HFF-Myc (cell line): Measurements from ENCODE around the gene TMEM50B.

Experiments used
- DNase-seq: peaks from one replicate; pipeline ENCODE4 v3.0.0-alpha.2; 2011; ENCODE audit warnings: low read depth; ENCODE audit errors: extremely low read depth
- H3K4me3 ChIP-seq: replicated peaks from 2 replicates; pipeline ENCODE4 v1.5.1; 2011; ENCODE audit warnings: low read depth, mild to moderate bottlenecking, control low read depth, low read length
- TF ChIP-seq, protein P1 (sequence below): IDR thresholded peaks from 2 replicates; pipeline ENCODE4 v1.5.1; 2012; ENCODE audit warnings: mild to moderate bottlenecking, low read depth, low read length, control low read depth; ENCODE audit errors: missing control alignments

TMEM50B gene

DNA sequence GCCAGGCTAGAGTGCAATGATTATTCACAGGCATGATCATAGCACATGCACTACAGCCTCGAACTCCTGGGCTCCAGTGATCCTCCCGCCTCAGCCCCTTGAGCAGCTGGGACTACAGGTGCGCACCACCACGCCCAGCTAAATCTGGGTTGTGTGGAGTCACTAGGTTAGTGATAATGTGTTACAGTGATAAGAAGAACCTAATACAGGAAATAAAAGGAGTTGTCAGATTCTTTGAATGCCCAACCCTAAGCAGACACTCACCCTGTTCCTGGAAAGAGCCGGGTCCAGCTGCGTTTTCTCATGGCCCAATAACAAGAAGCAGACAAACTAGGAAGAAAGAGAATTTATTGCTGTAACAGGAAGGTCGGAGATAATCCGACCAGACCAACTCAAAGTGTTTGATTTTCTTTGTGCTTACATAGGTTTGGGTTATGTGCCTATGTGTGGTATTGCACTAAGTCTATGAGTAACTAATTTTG, 67.8 kb downstream of the TMEM50B start:
- no peak overlapping the region for H3K4me3 ChIP-seq
- TF ChIP-seq, protein P1, sequence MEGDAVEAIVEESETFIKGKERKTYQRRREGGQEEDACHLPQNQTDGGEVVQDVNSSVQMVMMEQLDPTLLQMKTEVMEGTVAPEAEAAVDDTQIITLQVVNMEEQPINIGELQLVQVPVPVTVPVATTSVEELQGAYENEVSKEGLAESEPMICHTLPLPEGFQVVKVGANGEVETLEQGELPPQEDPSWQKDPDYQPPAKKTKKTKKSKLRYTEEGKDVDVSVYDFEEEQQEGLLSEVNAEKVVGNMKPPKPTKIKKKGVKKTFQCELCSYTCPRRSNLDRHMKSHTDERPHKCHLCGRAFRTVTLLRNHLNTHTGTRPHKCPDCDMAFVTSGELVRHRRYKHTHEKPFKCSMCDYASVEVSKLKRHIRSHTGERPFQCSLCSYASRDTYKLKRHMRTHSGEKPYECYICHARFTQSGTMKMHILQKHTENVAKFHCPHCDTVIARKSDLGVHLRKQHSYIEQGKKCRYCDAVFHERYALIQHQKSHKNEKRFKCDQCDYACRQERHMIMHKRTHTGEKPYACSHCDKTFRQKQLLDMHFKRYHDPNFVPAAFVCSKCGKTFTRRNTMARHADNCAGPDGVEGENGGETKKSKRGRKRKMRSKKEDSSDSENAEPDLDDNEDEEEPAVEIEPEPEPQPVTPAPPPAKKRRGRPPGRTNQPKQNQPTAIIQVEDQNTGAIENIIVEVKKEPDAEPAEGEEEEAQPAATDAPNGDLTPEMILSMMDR: no peak
- no peak for DNase-seq

DNA sequence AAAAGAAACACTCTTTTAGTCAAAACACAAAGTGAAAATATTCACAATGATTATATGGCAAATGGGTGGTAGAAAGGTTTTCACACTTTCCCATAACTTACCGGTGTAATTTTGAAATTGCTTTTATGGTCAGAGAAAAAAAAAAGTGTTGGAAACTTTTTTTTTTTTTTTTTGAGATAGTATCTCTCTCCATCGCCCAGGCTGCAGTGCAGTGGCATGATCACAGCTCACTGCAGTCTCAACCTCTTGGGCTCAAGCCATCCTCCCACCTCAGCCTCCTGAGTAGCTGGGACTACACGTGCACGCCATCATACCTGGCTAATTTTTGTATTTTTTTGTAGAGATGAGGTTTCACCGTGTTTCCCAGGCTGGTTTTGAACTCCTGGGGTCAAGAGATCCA, 73.3 kb downstream of the TMEM50B start:
- no peak for DNase-seq
- no peak overlapping the region for H3K4me3 ChIP-seq
- TF ChIP-seq, protein P1: no peak

DNA sequence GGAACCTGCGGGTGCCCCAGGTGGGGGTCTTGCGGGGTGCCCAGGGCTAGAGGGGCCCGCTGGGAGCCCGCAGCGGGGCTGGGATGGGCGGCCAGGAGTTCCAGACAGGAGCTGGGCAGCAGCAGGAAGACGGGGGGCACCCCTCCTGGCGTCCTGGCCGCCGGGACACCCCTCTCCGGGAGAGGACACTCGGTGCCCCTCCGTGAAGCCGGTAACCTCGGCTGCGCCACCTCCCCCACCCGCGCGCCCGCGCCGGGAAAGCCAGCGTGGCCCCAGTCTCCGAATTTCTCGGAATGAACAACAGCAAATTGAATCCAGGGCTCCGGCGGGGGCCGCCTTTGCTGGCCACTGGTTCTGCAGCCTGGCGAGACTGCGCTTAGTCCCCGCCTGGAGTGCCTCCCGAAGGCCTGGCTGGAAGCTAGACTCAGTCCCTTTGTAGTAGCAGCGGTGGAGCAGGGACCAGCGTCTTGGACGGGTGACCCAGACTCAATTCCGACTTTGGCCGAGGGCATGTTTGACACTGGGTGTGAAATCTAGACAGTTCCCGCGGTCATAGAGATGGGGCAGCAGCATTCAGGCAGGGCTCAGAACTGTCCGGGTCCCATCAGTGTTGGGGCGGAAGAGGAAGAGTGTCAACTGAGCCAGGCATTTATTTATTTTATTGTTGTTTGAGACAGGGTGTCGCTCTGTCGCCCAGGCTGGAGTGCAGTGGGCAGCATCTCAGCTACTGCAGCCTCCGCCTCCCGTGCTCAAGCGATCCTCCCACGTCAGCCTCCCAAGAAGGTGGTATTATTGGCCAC, 75.8 kb downstream of the TMEM50B start:
- H3K4me3 ChIP-seq: peak overlapping the region; percentile 69
- TF ChIP-seq, protein P1: no peak
- no peak for DNase-seq

DNA sequence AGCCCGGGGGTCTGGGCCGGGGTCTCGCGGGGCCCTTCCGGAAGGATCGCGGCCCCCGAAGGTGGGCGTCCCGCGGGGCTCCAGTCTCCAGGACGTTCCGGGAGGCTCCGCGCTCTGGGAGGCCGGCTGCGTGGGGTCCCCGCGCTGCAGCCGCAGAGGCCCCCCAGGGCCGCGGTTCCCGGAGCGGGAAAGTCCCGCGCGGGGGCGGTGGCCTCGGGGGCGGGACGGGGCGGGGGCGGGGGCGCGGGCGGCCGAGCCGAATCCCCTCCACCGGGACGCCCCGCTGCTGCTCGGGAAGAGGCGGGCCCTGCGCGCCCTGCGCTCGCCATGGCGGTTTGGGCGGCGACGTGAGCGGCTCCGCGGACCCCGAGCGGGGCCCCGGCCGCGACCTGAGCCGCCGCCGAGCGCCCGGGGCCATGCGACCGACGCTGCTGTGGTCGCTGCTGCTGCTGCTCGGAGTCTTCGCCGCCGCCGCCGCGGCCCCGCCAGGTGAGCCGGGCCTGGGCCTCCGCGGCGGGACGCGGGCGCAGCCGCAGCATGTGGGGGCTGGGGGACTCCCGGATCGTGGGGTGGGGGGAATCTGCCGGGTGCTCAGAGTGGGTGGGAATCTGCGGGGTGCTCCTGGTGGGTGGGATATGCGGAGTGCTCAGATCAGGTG, 76.5 kb downstream of the TMEM50B start, which contains the start of gene IFNGR2:
Gene IFNGR2 (plus strand): TSS at position 286 of the 658 bp plus-strand sequence. CDS start 131 bp downstream, at position 417.
- peak within 1 kb of the TSS; percentile 69 for H3K4me3 ChIP-seq
- TF ChIP-seq, protein P1: no peak
- no peak for DNase-seq

DNA sequence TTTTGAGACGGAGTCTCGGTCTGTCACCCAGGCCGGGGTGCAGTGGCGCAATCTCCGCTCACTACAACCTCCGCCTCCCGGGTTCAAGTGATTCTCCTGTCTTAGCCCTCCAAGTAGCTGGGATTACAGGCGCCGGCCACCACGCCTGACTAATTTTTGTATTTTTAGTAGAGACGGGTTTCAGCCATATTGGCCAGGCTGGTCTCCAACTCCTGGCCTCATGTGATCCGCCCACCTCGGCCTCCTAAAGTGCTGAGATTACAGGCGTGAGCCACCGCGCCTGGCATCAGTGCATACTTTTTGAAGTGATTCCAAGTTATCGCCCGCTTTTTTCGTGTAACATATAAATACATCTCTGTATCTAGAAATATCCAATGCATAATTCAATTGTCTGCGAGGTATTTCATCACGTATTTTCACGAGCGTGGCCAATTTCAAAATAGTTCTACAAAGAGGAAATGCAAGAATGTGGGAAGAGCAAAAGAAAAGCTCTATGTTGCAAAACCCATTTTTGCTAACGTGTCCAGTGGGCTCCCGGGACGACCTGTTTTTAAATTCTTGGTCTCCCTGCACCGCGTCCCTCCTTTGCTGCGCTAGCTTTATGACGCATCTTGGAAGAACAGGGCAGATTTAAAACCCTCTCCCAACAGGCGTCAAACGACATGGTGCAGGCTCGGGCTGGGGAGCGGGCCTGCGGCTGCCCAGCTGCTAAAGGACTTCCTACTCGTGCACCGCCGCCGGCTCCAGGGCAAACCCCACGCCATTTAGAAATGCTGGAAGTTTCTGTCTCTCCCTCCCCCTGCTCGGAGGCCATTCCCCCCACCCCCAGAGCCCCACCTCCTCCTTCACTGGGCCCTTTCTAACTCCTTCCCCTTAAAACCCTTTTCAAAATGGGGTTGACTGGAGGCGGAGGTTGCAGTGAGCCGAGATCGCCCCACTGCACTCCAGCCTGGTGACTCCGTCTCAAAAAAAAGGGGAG, 77.5 kb downstream of the TMEM50B start:
- H3K4me3 ChIP-seq: peak overlapping the region; percentile 69
- DNase-seq: no peak
- TF ChIP-seq, protein P1: no peak

DNA sequence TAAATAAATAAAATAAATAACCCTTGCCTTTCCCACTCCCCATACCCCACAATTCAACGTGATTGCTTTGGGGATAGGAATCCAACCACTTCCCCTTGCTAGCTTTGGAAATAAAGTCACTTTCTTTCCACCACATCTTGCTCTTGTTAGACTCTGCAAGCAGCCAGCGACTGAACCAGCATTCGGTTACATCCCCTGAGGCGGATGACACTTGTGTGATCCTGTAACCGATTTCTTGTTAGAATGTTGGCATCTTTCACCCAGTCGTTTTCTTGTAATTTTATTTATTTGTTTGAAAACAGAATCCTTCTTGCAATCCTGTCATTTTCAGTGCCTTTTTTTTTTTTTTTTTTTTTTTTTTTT, 78.2 kb downstream of the TMEM50B start:
- TF ChIP-seq, protein P1: no peak
- no peak overlapping the region for H3K4me3 ChIP-seq
- DNase-seq: no peak
